Stimulated activated CD8-positive, alpha-beta memory T cell treated with anti-CD3 and anti-CD28 coated beads, Interleukin-7, amount 100 ng/mL, for 4 hours (primary cell): ENCODE results near the gene C10orf95.

Source experiments
- DNase-seq, 2 donors: peaks; one replicate each; pipeline ENCODE4 v3.0.0-alpha.2; 2020; ENCODE audit warnings: low read depth in 2 of 2

Gene C10orf95

GRCh38 chr10:102401735-102402511 lies 49.4 kb downstream of the C10orf95 start:
- DNase-seq = no peak

GRCh38 chr10:102401342-102401654 lies 50.0 kb downstream of the C10orf95 start:
- DNase-seq = no peak

GRCh38 chr10:102400598-102401341 lies 50.6 kb downstream of the C10orf95 start:
- DNase-seq = no peak

- no peak for DNase-seq
Measured at GRCh38 chr10:102400076-102400475, 51.3 kb downstream of the C10orf95 start.
